SK-N-SH treated with all-trans-retinoic acid at 6 μM for 48 hours (cell line): ENCODE results near the gene CFAP61.

ENCODE experiments used
- ATAC-seq: fragments of 200-7000 bp; cut with Tn5 transposase; 3 replicates; pipeline ENCODE4 v1.9.1; 2020; ENCODE audit warnings: mild to moderate bottlenecking, moderate library complexity
- ARNTL ChIP-seq: fragments of 450-650 bp; formaldehyde crosslinking; IDR thresholded peaks from 2 replicates; pipeline ENCODE4 v1.5.0; 2020; ENCODE audit warnings: low read depth, mild to moderate bottlenecking, moderate library complexity, borderline replicate concordance
- BACH2 ChIP-seq: fragments of 250-450 bp; sonication (Bioruptor Pico); IDR thresholded peaks from 2 replicates; pipeline ENCODE4 v1.9.0; 2021; ENCODE audit warnings: mild to moderate bottlenecking, borderline replicate concordance
- CREB5 ChIP-seq: fragments of 250-450 bp; sonication (Bioruptor Pico); IDR thresholded peaks from 2 replicates; pipeline ENCODE4 v1.5.1; 2020; ENCODE audit warnings: low read depth, mild to moderate bottlenecking, moderate library complexity
- CSDC2 ChIP-seq: fragments of 250-450 bp; sonication (Bioruptor Pico); IDR thresholded peaks from 2 replicates; pipeline ENCODE4 v1.5.0; 2020; ENCODE audit warnings: mild to moderate bottlenecking, moderate library complexity
- CSRNP3 ChIP-seq: fragments of 250-450 bp; sonication (Bioruptor Pico); IDR thresholded peaks from 2 replicates; pipeline ENCODE4 v1.5.1; 2021; ENCODE audit warnings: mild to moderate bottlenecking, moderate library complexity
- ESRRG ChIP-seq: fragments of 250-450 bp; sonication (Bioruptor Pico); IDR thresholded peaks from 2 replicates; pipeline ENCODE4 v1.6.1; 2021; ENCODE audit warnings: mild to moderate bottlenecking
- GLIS3 ChIP-seq: fragments of 250-450 bp; sonication (Bioruptor Pico); IDR thresholded peaks from 2 replicates; pipeline ENCODE4 v1.5.0; 2020; ENCODE audit warnings: mild to moderate bottlenecking, moderate library complexity
- ISL1 ChIP-seq: fragments of 250-450 bp; sonication (Bioruptor Pico); IDR thresholded peaks from 2 replicates; pipeline ENCODE4 v2.1.2; 2022; ENCODE audit warnings: mild to moderate bottlenecking, moderate library complexity
- POU6F1 ChIP-seq: fragments of 250-450 bp; sonication (Bioruptor Pico); IDR thresholded peaks from 2 replicates; pipeline ENCODE4 v1.8.0; 2021; ENCODE audit warnings: low read depth, mild to moderate bottlenecking, moderate library complexity, borderline replicate concordance
- PPARA ChIP-seq: fragments of 250-450 bp; sonication (Bioruptor Pico); IDR thresholded peaks from 2 replicates; pipeline ENCODE4 v1.5.0; 2020; ENCODE audit warnings: mild to moderate bottlenecking, borderline replicate concordance
- RARB ChIP-seq: fragments of 250-450 bp; sonication (Bioruptor Pico); IDR thresholded peaks from 2 replicates; pipeline ENCODE4 v1.8.0; 2021; ENCODE audit warnings: mild to moderate bottlenecking, moderate library complexity
- SNAI2 ChIP-seq: fragments of 250-450 bp; sonication (Bioruptor Pico); IDR thresholded peaks from 2 replicates; pipeline ENCODE4 v1.5.0; 2020; ENCODE audit warnings: mild to moderate bottlenecking, moderate library complexity
- TCF4 ChIP-seq: fragments of 250-450 bp; sonication (Bioruptor Pico); IDR thresholded peaks from 2 replicates; pipeline ENCODE4 v1.8.0; 2021; ENCODE audit warnings: mild to moderate bottlenecking, moderate library complexity, borderline replicate concordance
- TSHZ2 ChIP-seq: fragments of 250-450 bp; sonication (Bioruptor Pico); IDR thresholded peaks from 2 replicates; pipeline ENCODE4 v1.5.0; 2020; ENCODE audit warnings: mild to moderate bottlenecking, moderate library complexity
- ZC3H10 ChIP-seq: fragments of 250-450 bp; sonication (Bioruptor Pico); IDR thresholded peaks from 2 replicates; pipeline ENCODE4 v1.5.1; 2021; ENCODE audit warnings: mild to moderate bottlenecking, moderate library complexity
- ZFP30 ChIP-seq: fragments of 450-650 bp; formaldehyde crosslinking; IDR thresholded peaks from 2 replicates; pipeline ENCODE4 v1.5.0; 2022; ENCODE audit warnings: mild to moderate bottlenecking, moderate library complexity
- ZNF565 ChIP-seq: fragments of 450-650 bp; formaldehyde crosslinking; conservative IDR thresholded peaks from 2 replicates; pipeline ENCODE4 v1.5.0; 2020; ENCODE audit warnings: low read depth, mild to moderate bottlenecking, moderate library complexity
- ZNF70 ChIP-seq: fragments of 450-650 bp; formaldehyde crosslinking; IDR thresholded peaks from 2 replicates; pipeline ENCODE4 v1.5.0; 2020; ENCODE audit warnings: mild to moderate bottlenecking, moderate library complexity
- ZNF8 ChIP-seq: fragments of 450-650 bp; formaldehyde crosslinking; IDR thresholded peaks from 2 replicates; pipeline ENCODE4 v1.5.0; 2020; ENCODE audit warnings: mild to moderate bottlenecking, moderate library complexity
- TF ChIP-seq, protein P1 (sequence below): fragments of 250-450 bp; sonication (Bioruptor Pico); IDR thresholded peaks from 2 replicates; pipeline ENCODE4 v1.8.0; 2020; ENCODE audit warnings: mild to moderate bottlenecking, moderate library complexity, borderline replicate concordance

The CFAP61 gene

DNA sequence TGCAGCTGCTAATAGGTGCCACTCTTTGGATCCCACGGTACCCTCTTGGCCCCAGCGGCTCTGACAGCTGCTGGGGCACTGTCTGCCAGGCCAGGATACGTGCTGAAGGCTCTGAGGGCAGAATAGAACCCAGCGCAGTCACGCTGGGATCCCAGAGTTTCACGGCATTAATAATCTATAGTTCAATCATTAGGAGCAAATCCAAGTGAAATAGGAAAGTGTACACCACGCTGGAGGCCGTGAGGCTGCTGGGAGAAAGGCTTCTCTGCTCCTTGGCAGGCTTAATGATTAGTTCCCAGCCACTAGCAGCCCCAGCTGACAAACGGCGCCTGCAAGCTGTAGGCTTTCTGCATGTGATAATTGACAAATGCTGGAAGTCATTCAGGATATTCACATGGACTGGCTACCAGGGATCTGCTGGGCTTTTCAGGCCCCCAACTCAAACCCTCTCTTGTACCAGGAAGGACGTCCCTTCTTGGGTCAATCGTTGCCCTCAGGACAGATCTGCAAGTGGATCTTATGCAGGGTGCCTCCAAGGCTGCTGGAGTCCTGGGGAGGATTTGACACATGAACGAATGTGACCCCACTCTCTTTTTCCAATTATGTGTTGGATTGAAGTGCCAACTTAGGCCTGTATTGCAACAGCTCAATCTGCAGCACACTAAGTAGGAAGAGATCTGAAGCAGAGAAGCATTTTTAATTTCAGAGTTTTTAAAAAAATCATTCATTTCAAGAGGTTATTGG is 265.5 kb downstream of the CFAP61 start:
- no peak for ATAC-seq
- TF ChIP-seq ESRRG (CRISPR knock-in tag) (no peak), CREB5 (no peak), ZNF70 (no peak), POU6F1 (CRISPR knock-in tag) (no peak), GLIS3 (CRISPR knock-in tag) (no peak), PPARA (no peak), ZFP30 (CRISPR knock-in tag) (no peak), SNAI2 (CRISPR knock-in tag) (no peak), CSRNP3 (CRISPR knock-in tag) (no peak), TCF4 (CRISPR knock-in tag) (no peak), RARB (no peak), BACH2 (CRISPR knock-in tag) (no peak), TSHZ2 (CRISPR knock-in tag) (no peak), ZNF565 (no peak), ARNTL (no peak), ZC3H10 (no peak), ISL1 (CRISPR knock-in tag) (no peak), ZNF8 (no peak), CSDC2 (CRISPR knock-in tag) (no peak)
- TF ChIP-seq, protein P1, sequence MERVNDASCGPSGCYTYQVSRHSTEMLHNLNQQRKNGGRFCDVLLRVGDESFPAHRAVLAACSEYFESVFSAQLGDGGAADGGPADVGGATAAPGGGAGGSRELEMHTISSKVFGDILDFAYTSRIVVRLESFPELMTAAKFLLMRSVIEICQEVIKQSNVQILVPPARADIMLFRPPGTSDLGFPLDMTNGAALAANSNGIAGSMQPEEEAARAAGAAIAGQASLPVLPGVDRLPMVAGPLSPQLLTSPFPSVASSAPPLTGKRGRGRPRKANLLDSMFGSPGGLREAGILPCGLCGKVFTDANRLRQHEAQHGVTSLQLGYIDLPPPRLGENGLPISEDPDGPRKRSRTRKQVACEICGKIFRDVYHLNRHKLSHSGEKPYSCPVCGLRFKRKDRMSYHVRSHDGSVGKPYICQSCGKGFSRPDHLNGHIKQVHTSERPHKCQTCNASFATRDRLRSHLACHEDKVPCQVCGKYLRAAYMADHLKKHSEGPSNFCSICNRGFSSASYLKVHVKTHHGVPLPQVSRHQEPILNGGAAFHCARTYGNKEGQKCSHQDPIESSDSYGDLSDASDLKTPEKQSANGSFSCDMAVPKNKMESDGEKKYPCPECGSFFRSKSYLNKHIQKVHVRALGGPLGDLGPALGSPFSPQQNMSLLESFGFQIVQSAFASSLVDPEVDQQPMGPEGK = no peak

DNA sequence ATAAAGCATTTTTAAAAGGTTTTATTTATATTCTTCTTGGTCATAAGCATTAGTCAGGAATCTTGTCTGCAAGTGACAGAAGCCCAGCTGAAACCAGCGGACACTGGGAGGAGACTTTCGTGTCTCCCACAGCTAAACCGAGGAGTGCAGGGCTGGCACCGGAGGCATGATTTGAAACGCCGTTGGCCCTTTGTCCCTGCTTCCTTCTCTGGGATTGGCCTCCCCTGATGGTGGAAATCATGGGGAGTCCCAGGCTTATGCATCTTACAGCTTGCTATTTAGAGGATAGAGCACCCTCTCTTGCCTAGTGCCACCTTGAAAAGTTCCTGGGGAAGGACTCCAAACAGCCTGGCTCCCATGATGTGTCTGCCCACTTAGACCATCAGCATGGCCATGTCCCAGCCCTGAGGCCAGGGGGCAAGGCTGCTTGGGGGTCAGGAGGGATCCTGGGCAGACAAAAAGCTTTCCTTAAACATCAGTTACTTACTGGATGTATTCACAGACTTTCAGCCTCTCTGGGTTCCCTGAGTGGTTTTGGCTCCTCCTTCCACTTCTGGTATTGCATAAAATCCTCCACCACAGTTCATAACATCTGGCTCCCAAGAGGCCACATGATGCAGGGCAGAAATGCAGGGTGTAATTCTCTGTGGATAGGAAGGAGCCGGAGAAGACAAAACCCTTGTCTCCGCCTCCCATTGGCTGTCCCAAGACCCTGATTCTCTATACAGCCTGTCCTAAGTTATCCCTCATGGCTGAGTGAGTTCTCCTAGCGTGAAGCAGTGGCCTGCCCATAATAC is 266.2 kb downstream of the CFAP61 start:
- no peak for ATAC-seq
- TF ChIP-seq ZNF565 (no peak), POU6F1 (CRISPR knock-in tag) (no peak), ZFP30 (CRISPR knock-in tag) (no peak)
